Muscle of arm (tissue), 12 donors: ENCODE results near the gene MATR3. TPM values are rescaled to one million over a fixed set of nuclear protein-coding genes. Genes with fewer than 3 reads are reported as not detected.

Source experiments
- DNase-seq: peaks from one replicate; pipeline ENCODE4 v3.0.0-alpha.2; 2013
- polyA plus RNA-seq, 12 donors: library from polyadenylated mRNA; unstranded; fragments of 120-200 nt; gene quantifications; one replicate each; pipeline ENCODE4 v1.2.1, GENCODE V29; 2013; ENCODE audit not compliant: insufficient read length in 12 of 12

The MATR3 gene
- polyA plus RNA-seq, 12 donors: 259 to 407 (median 356) TPM; not detected in 1

GRCh38 chr5:139379626-139380449 is 86.3 kb downstream of the MATR3 start:
- no peak for DNase-seq

Other genes starting within 250 kb of the MATR3 start
- 10 to 100 TPM in 11 of 12 donors, not detected in 1; 19.6 to 46.8 (median 27.2) TPM for gene SIL1, start 95.4 kb upstream of the MATR3 start, polyA plus RNA-seq
- gene PAIP2, start 48.1 kb downstream of the MATR3 start, polyA plus RNA-seq: 100 to 1,000 TPM in 11 of 12 donors, not detected in 1; 102 to 182 (median 133) TPM
- 1 to 10 TPM in 1 of 12 donors, under 1 TPM in 9, not detected in 2; 0.14 to 1.5 (median 0.56) TPM for gene SLC23A1, start 89.6 kb downstream of the MATR3 start, polyA plus RNA-seq
- gene MZB1, start 96.2 kb downstream of the MATR3 start, polyA plus RNA-seq: 1 to 10 TPM in 2 of 12 donors, under 1 TPM in 8, not detected in 2; 0.10 to 3.0 (median 0.39) TPM
- gene PROB1, start 101.4 kb downstream of the MATR3 start, polyA plus RNA-seq: 10 to 100 TPM in 11 of 12 donors, not detected in 1; 12.2 to 61.0 (median 29.0) TPM
- 10 to 100 TPM in 5 of 12 donors, 1 to 10 TPM in 5, not detected in 2; 7.1 to 13.2 (median 10.6) TPM for gene SPATA24, start 110.3 kb downstream of the MATR3 start, polyA plus RNA-seq
- 10 to 100 TPM; 10.4 to 82.0 (median 27.2) TPM for gene DNAJC18, start 145.8 kb downstream of the MATR3 start, polyA plus RNA-seq
- gene ECSCR, start 169.0 kb downstream of the MATR3 start, polyA plus RNA-seq: 10 to 100 TPM in 11 of 12 donors, not detected in 1; 19.1 to 53.2 (median 34.0) TPM
- gene SMIM33, start 177.3 kb downstream of the MATR3 start, polyA plus RNA-seq: not detected
- 10 to 100 TPM in 11 of 12 donors, not detected in 1; 17.0 to 48.5 (median 31.8) TPM for gene STING1, start 189.0 kb downstream of the MATR3 start, polyA plus RNA-seq